ENCODE measurements around the gene CYGB. TPM values are rescaled to one million over a fixed set of nuclear protein-coding genes. Genes with fewer than 3 reads are reported as not detected.
"Not testable (repeated sequence)": the region's sequence is repeated elsewhere in the genome, so short reads cannot be mapped to it uniquely, and the experiment has no call there.

The CYGB gene
- total RNA-seq, 1 experiment from 2014 or later = 2.0 TPM

DNA sequence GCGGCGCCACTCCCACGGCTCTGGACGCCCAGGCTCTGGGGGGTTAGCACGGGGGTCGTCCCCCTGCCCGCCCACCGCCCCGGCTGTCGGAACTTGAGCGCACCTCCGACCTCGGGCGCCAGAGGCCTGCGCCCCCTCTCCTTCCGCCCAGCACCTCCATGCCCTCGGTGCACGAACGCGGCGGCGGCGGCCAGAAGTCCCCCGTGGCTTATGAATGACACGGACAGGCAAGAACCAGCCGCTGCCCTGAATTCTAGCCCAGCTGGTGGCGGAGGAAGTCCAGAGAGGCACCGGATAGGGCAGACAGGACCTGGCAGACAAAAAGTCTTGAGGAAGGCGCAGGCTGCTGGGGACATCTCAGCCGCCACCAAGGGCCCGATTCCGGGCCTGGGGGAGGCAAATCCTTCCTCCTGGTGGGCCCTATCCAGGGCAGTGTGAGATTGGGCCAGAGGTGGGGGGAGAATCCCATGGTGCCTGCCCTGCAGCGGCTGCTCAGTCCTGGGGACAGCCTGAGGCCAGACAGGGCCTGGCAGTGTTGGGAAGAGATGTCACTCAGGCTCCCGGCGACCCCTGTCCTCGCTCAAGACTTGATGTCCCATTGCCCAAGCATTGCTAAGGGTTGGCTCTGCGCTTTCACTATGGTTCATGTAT, 897 bp upstream of the CYGB start:
- no peak for DNase-seq (ENCODE audit: low read depth)

DNA sequence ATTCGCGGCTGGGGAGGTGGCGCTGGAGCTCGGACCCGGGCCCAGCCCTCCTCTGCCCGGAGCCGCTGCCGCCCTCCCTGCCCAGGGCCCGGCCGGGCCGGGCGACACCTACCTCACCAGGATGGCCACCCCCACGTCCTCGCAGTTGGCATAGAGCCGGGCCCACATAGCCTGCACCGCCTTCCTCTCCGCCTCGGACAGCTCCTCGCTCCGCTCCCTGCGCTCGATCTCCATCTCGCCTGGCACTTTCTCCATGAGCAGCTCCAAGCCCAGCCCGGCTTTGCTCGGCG, 276 bp downstream of the CYGB start:
- DNase-seq (ENCODE audit: low read depth) = peak; percentile 34

DNA sequence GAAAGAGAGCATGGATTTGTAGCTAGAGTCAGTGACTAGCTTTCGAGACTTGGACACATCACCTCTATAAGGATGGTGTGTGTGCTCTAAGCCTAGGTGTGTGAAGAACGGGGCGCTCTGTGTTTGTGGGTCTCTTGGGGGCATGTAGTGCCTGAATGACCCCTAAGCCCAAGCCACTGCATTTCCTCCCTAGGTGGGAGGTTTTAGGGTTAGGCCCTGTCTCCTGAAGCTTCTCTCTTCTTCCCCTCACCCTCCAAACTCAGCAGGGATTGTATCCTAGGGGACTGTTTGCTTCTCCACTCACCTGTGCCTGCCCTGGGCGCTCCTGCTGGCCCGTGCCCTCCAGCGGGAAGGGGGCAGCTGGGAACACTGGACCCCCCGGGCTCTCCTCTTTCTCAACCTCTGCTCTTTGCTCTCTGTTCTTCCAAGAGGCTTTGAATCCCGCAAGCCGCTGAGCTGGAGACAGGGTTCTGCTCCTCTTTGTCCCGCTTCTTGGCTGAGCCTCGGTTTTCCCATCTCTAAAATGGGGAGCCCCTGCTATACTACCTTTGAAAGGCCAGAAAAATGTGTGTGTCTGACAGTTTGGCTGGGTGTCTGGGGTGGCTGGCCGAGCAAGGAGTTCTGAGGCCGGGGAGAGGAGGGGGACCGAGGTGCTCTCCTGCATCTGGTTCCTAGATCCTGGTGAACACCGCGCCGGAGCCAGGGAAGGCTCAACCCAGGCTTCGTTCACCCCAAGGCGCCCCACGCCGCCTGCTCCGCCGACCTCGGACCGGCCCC, 810 bp downstream of the CYGB start:
- no peak for DNase-seq (ENCODE audit: low read depth)

DNA sequence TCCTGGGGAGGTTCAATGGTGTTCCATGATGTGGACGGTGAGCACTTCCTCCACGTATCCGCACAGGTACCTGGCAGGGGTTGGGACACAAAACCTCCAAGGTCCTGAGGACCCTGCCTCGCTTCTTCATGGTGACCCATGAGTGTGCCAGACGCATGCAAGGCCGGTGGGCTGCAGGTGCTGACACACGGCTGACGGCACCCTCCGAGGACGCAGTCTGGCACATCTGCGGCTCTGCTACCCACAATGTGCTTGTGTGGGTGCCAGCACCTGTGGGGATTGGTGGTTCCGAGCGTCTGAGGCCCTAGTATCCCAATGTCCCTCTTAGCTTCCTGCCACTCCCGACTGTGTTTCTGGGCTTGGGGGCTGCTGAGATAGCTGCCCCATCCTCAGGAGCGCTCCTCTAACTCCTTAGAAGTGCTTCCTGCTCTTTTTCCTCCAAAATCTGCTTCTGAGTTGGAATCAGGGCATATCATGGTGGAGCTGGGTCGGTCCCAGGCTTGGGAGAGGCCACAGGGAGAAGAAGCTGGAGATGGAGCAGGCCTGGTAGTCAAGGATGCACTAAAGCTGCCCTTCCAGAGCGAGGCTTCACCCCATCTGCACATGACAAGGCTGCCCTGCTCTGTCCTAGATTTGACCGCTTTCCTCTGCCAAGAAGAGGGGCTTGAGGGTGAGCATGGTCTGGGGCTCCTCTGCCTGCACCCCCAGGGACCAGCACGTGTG, 1.6 kb downstream of the CYGB start:
- DNase-seq (ENCODE audit: low read depth) = no peak

DNA sequence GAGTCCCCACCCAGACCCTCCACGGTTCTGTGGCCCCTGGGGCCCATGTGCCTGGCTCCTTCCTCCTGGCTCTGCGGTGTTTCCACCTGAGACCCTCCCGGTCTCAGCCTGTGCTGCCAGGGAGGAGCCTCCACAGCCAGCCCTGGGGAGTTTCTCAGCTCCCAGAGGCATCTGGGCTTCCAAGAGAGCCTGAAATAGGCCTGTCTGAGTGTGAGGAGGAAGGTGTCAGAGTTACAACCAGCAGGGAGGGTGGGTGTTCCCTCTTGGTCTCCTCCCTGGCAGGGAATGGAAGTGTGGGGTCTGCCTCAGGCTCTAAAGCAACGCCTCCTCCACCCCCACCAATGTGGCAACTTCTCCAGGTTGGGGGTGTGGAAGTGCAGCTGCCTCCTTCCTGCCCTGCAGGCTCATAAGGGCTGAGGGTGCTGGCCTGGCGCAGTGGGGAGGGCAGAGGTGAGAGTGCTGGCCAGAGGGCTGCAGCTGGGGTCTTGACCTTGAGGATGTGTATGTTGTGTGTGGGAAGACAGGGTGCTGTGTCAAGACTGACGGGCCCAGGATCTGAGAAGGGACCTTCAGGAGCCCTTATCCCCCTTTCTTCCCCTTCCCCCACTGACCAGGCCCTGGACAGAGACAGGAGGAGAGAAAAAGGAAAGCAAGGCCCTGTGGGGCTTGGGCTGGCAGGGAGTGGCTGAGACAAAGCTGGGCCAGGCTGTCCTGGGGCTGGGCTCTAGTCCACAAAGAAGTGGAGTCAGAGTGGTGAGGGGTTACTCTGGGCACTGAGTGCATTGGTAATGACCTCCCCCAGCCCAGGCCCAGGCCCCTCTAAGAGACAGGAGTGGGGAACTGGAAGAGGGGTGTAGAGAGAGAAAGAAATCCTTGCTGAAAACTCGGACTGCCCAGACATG, 2.4 kb downstream of the CYGB start:
- DNase-seq (ENCODE audit: low read depth) = peak; percentile 43

DNA sequence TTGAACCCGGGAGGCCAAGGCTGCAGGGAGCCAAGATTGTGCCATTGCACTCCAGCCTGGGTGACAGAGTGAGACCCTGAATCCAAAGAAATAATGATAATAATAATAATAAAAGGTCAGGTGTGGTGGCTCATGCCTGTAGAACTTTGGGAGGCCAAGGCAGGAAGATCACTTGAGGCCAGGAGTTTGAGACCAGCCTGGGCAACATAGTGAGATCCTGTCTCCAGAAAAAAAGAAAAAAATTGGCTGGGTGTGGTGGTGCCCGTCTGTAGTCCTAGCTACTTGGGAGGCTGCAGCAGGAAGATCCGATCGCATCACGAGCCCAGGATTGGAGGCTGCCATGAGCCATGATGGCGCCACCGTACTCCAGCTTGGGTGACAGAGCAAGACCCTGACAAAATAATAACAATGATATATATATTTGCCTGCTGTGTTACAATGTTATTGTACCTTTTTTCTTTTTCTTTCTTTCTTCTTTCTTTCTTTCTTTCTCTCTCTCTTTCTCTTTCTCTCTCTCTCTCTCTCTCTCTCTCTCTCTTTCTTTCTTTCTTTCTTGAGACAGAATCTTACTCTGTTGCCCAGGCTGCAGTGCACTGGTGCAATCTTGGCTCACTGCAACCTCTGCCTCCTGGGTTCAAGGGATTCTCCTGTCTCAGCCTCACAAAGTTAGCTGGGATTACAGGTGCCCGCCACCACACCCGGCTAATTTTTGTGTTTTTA, 3.7 kb downstream of the CYGB start:
- not testable (repeated sequence) for DNase-seq (ENCODE audit: low read depth)

DNA sequence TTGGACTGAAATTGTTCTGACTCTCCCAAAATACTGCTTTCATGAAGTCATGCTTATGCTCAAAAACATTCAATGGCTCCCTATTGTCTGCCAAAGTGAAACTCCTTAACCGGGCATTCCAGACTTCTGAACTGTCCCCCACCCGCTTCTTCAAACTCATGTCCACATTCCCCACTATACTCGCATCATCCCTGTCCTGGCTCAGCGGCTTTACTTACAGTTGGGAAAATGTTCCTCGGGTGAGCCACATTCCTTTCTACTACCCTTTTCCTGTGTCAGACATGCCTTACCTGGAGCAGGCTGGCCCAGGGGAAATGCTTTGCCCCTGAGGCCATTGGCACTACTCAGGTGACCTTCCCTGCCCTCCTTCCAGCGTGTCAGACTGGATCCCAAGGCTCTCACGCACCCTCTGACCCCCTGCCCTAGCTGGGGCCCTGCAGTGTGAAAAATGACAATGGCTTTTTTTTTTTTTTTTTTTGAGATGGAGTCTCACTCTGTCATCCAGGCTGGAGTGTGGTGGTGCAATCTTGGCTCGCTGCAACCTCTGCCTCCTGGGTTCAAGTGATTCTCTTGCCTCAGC, 5.3 kb downstream of the CYGB start:
- DNase-seq (ENCODE audit: low read depth) = no peak

DNA sequence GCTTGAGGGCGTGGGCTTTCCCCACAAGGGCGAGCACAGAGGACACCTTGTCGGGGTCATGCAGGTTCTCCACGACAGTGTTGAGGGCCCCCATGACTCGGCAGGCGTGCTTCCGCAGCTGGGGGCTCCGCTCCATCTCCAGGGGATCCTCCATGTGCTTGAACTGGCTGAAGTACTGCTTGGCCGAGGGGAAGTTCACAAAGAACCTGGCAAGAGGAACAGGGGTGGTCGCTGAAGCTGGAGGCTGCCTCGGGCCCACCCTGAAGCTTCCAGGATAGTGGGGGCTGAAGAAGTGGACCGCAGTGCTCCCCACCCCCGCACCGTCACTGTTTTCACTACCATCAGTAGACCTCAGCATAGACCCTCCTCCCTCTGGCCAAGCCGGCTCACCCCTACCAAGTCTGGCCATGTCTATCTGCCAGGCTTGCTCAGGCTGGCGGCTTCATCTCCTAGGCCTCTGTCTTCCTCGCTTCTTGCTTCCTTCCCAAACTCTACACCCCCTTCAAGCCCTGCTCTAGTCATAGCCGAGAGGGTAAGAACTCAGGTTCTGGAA, 5.9 kb downstream of the CYGB start:
- no peak for DNase-seq (ENCODE audit: low read depth)

DNA sequence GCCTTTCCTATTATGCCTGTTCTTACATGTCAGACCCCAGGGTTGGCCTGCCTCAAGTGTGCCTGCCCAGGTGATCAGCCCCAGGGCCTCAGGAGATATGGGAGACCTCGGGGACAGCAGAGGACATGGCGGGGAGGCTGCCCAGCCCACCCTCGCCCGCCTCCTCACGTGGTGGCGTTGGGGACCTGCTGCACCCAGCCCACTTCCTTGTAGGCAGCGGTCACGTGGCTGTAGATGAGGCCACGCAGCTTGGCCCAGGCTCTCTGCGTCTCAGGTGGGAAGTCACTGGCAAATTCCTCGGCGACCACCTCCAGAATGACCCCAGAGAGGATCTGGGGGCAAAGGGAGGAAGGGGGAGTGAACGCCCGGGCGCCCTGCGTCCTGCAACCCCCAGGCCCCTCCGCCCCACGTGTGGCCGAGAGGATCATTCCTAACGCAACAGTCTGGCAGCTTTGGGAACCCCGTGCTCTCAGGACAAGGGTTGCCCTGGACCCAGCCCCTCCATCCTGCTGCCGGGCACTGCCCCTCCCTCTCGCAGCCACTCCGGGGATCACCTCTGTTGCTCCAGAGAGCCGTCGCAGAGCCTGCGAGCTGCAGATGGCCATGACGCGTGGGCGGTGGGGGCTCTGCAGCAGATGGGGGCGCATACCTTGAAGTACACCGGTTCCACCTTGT, 6.6 kb downstream of the CYGB start:
- no peak for DNase-seq (ENCODE audit: low read depth)

DNA sequence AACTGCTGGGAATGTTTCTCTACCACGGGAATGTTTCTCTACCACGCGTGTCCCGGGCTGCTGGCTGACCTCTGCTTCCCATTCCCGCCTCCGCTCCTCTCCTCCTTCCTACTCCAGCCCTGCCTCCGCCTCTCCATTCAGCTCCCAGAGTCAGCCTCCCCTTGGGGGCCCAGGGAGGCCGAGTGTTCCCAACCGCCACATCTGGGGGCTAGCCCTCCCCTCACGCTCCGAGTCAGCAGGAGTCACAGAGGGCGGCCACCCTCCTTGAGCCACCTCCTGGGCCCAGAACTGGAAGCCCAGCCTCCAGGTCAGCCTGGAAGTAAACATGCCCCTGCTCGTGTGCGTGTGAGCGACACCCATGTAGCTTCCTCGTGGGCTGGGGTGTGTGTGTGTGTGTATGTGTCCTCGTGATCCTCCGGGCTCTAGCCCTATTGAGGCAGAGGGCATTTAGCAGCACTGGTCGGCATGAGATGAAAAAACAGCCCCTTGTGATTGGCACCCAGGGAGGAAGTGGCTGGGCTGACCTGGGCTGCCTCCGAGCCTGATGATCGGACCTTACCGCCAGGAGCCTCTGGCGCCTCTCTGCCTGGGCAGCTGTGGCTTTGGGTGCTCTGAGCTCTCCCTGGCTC, 7.3 kb downstream of the CYGB start:
- DNase-seq (ENCODE audit: low read depth) = no peak

DNA sequence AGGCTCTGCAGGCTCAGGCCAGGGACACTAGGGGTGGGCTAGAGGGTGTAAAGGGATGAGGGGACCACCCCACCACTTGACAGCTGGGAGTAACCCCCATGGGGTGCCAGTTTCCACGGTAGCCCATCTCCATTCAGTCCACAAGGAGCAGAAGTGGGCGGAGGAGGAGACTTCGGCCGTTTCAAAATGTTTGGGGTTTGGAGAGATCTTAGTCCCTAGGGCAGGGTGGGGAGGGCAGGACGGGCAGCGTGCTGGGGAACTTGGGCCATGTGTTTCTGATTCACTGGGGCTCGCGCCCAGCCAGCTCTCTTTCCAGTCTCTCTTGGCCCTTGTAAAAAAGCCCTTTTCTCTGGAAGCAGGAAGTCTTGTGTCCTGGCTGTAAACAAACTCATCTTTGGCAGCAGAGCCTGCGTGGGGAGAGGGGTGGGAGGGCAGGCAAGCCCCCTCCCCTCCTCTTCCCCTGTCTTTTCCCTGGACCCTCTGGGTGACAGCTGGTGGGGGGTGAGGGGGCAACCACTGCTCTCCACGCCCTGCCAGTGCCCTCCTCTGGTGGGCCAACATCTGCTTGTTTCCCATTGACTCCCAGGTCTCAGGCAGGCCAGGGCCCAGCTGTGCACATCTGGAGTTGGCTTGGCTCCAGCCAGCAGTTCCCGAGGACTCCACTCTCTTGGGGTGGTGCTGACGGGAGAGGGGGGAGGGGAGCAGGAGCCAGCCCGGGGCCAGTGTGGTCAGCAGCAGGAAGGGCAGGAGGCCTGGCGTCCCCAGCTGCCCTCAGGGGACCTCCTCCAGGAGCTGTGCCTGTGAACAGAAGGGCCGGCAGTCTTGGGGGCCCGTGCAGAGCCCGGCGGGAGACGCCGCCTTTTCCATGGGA, 8.1 kb downstream of the CYGB start:
- DNase-seq (ENCODE audit: low read depth) = peak; percentile 93

DNA sequence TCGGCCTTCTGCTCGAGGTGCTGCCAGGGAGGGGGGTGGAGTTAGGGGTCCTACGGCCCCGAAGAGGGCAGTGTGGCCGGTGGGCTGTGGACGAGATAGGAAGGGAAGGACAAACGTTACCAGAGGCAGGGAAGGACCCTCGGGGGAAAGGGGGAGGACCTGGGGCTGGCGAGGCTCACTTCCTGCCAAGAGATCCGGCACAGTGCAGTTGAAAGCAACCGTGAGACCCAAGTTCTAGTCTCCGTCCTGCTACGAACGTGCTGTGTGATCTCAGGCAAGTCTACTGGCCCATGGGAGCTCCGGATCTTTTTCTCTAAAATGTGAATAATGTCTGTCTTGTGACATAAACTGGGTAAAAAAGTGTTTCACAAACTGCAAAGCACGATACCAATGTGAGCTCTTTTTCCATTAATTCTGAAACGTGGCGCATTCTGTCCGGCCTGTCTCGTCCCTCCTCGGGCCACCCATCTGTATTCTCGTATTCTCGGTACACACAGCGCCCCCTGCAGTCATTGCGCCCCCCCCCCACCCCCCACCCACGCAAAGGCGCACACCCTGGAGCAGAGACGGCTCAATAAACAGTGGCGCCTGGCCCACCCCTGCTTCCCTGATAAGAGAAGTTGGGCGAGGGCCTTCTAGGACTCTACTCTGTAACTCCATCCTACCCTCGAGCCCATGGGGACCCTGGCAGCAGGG, 8.8 kb downstream of the CYGB start:
- no peak for DNase-seq (ENCODE audit: low read depth)

DNA sequence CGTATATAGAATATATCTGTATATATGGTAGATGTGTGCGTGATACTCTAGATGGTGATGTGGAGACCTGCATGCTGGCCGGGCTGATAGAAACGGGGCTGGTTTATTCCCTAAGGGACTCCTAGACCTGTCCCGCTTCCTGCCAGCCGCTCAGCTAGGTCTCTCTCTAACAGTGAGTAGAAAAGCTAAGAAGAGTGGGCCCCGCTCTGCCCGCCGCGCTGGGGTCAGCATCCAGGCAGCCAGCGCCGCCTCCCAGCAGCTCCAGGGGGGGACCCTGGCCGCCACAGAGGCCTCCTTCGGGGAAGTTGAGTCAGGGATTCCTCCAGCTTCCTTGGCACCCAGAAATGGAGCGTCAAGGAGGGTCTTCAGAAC, 9.4 kb downstream of the CYGB start:
- no peak for DNase-seq (ENCODE audit: low read depth)

DNA sequence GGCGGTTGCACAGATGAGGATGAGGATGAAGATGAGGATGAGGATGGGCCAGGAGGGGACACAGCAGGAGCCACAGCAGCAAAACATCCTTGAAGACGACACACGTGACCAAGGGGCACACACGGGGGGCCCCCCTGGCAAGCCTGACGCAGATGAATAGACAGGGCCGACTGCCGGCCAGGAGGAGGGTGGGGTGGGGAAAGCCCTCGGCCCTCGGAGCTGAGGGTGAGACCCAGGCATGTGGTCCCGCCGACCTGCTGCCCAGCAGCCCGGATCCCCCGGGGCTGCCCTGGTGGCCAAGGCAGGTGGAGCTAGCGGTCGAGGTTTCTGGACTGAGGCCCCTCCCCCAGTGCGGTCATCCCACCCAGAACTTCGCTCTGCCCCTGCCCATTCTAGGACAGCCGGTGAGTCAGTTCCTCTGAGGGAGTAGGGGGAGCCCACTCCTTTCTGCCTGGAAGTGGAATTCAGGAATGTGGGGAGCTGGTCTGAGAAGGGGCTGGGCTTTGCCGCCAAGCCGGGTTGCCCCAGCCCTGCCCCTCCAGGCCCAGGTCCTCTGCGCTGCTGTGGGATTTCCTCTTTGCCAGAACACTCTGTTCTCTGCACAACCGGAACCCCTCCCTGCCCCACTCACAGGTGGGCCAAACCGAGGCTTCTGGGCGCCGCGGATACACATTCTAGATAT, 9.9 kb downstream of the CYGB start:
- peak; percentile 23 for DNase-seq (ENCODE audit: low read depth)

DNA sequence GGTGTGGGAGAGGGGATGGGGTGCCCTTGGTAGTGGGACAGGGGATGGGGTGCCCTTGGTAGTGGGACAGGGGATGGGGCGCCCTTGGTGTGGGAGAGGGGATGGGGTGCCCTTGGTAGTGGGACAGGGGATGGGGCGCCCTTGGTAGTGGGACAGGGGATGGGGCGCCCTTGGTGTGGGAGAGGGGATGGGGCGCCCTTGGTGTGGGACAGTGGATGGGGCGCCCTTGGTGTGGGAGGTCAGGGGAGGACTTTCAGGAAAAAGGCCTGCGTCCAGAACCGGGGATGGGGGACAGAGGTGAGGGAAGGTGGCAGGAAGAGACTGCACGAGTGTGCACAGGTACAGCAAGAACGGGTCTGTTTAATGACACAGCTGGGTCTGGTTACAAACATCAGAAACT, 10.5 kb downstream of the CYGB start:
- DNase-seq (ENCODE audit: low read depth) = not testable (repeated sequence)

DNA sequence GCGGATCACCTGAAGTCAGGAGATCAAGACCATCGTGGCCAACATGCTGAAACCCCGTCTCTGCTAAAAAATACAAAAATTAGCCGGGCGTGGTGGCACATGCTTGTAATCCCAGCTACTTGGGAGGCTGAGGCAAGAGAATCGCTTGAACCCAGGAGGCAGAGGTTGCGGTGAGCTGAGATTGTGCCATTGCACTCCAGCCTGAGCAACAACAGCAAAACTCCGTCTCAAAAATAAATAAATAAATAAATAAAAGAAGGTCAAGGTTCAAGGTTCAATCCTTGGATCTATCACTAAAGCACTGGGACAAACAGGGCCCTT, 12.0 kb downstream of the CYGB start:
- DNase-seq (ENCODE audit: low read depth) = not testable (repeated sequence)

Measured in RPMI7951 (cell line).